Measurements from ENCODE around the gene TACC2.

- TF ChIP-seq CTCF (IDR thresholded peaks at IDR 0.05; ENCODE audit: low read length) (no peak), EZH2 (IDR thresholded peaks at IDR 0.05; ENCODE audit: borderline replicate concordance, low read length) (no peak)
Observed at GRCh38 chr10:122199689-122200088, 210.7 kb downstream of the TACC2 start.
